VCaP (cell line): ENCODE results near the gene SSBP1.

Source experiments
- H3K27ac ChIP-seq: fragments of 450-650 bp; 2 replicates; pipeline ENCODE4 v1.5.1; 2017
- CTCF ChIP-seq: fragments of 450-650 bp; conservative IDR thresholded peaks from 2 replicates; pipeline ENCODE4 v1.5.1; 2017; ENCODE audit warnings: mild to moderate bottlenecking, moderate library complexity

SSBP1 gene

GRCh38 chr7:141710301-141710700 is 27.9 kb upstream of the SSBP1 start:
- no peak overlapping the region for H3K27ac ChIP-seq
- no peak for TF ChIP-seq CTCF

DNA sequence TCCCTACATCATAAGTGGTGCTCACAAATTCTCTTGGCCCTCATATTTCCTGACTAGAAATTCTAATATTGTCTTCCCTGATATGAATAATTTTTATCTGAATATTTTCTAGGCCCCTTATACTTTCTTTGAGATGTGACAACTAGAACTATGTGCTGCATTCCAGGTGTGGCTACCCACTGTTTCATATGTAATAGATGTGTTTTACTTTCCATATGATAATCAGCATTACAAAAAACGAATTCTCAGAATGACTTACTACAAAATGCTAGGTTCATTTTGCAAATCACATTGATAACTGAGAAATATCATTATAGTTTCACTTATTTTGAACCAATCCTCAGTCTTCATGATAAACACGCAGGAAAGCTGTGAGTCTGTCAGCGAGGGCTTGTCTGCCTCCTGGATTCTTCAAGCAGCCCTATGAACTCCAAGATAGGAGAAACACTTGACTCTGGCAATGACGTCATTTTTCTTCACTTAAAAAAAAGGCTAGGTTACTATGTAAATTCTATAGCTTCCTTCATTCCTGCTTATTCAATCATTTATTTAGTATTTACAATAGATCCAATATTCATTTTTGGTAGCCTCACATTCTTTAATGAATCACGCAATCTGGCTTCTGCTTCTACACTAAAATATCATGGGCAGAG is 25.4 kb upstream of the SSBP1 start:
- H3K27ac ChIP-seq, result no peak overlapping the region
- no peak for TF ChIP-seq CTCF

GRCh38 chr7:141713890-141714289 is 24.3 kb upstream of the SSBP1 start:
- no peak for TF ChIP-seq CTCF
- H3K27ac ChIP-seq, result no peak overlapping the region

- H3K27ac ChIP-seq, result no peak overlapping the region
These were observed 23.6 kb upstream of the SSBP1 start for GRCh38 chr7:141714571-141714970.

DNA sequence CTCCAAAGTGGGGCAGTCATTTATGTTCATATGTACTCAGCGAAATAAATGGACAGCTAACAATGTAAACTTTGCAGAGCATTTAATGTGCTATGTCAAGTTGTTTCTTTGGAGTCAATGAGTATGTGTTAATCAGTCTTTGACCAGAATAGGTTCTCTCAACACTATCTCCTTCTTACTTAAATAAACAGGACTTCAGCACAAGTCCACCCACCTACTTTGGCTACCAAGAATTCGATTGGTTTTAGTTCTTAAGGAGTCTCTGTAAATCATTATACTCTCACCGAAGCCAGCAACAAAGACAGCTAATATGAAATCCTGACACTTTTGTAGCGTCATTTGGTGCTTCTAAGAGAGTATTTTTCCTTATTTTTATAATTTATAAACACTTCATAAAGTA is 23.1 kb upstream of the SSBP1 start:
- no peak for TF ChIP-seq CTCF
- no peak overlapping the region for H3K27ac ChIP-seq

More at GRCh38 chr7:141714571-141714970, 23.6 kb upstream of the SSBP1 start:
- TF ChIP-seq CTCF, result no peak

DNA sequence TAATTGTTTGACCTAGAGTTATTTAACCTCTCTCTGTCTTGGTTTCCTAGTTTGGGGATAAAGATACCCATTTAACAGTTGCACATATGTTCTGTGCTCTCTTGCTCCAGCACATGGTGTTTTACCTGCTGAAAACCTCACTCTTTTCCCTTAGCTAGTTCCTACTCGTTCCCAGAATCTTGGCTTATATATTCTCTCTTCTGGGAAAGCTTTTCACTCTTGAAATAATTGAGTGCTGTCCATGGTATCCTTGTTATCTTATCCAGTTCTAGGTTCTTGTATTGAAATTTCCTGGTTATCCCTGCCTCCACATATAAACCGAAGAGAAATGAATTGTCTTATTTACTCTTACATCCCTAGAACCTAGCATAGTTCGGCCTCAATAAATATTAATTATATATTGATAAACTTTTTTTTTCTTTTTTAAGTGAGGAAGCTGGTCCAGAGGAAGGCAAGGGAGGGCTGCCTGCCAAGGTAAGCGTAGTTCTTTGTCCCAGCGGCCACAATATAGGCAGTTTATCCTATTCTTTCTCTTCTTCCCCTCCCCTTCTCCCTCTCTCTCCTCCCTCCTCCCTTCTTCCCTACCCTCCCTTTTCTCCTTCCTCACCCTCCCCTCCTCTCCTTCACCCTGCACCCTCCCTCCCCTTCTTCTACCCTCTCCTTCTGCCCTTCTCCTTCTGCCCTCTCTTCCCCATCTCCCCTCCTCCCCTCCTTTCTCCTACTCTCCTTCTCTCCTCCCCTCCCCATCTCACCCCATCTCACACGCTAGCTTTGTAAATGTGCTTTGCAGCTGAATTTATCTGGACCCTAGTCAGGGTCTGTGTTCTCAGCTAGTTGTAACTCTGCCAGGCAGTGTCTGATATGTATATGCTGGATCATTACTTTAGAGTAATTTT is 22.1 kb upstream of the SSBP1 start:
- H3K27ac ChIP-seq, result no peak overlapping the region
- no peak for TF ChIP-seq CTCF

DNA sequence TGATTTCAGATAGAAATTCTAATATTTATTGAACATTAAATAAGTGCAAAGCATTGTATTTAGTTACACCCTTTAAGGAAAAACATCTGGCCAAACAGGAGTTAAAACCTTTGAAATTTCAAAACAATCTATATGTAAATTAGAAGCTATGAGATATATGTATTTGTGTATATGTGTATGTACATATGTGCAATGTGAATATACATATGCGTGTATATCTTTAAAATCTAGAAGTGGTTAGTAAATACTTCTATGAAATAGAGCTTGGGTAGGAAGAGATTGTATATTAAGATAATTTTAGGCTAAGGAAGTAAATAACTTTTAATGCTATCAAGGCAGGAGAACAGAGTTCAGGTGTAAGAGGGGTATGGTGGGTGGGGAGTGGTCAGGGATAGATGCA is 20.7 kb upstream of the SSBP1 start:
- no peak overlapping the region for H3K27ac ChIP-seq
- TF ChIP-seq CTCF, result no peak
